ENCODE data around the gene IQGAP3. TPM values are rescaled to one million over a fixed set of nuclear protein-coding genes. Genes with fewer than 3 reads are reported as not detected.

The IQGAP3 gene
- polyA plus RNA-seq, 1 donor from 2014 or later, result not detected

GRCh38 chr1:156478250-156478627 lies 94.1 kb downstream of the IQGAP3 start:
- no peak for TF ChIP-seq TAF1 (IDR thresholded peaks at IDR 0.05; ENCODE audit: low read depth)
- TF ChIP-seq POLR2AphosphoS5 (IDR thresholded peaks at IDR 0.05), result no peak
- TF ChIP-seq EZH2 (IDR thresholded peaks at IDR 0.05; ENCODE audit: borderline replicate concordance, insufficient read depth, low read length, poor library complexity, severe bottlenecking), result no peak
- TF ChIP-seq CTCF (IDR thresholded peaks at IDR 0.05; ENCODE audit: poor library complexity, severe bottlenecking), result no peak
- no peak for TF ChIP-seq EP300 (conservative IDR thresholded peaks at IDR 0.05; ENCODE audit: poor library complexity, severe bottlenecking)
- no peak for TF ChIP-seq SMC3 (conservative IDR thresholded peaks at IDR 0.05; ENCODE audit: poor library complexity)
- Histone ChIP-seq H2AFZ (ENCODE audit: low read depth, low read length) (no peak overlapping the region), H3K79me2 (replicated peaks; ENCODE audit: insufficient read depth, low read length) (no peaks in the 10 kb centered on the region), H3K9me2 (ENCODE audit: insufficient read depth, low read length) (no peaks in the 10 kb centered on the region), H3K4me3 (ENCODE audit: low read length) (no peak overlapping the region), H3K27me3 (ENCODE audit: insufficient read depth, low read depth, low read length) (no peaks in the 10 kb centered on the region), H3K9ac (ENCODE audit: low read length) (no peak overlapping the region), H3K36me3 (ENCODE audit: insufficient read depth, low read length) (peaks cover 12% of the 10 kb centered on the region), H3F3A (ENCODE audit: insufficient read depth, low read length, poor library complexity, severe bottlenecking) (no peaks in the 10 kb centered on the region), H3K4me2 (ENCODE audit: low read length) (no peak overlapping the region), H3K9me3 (ENCODE audit: low read length) (no peaks in the 10 kb centered on the region), H3K27ac (ENCODE audit: low read length) (no peak overlapping the region), H4K20me1 (ENCODE audit: insufficient read depth) (no peaks in the 10 kb centered on the region)

GRCh38 chr1:156477526-156478249 lies 94.7 kb downstream of the IQGAP3 start:
- H3K36me3 ChIP-seq (ENCODE audit: insufficient read depth, low read length), result peaks cover 12% of the 10 kb centered on the region
- no peak overlapping the region for H3K9ac ChIP-seq (ENCODE audit: low read length)
- H3K4me3 ChIP-seq (ENCODE audit: low read length), result no peak overlapping the region
- H4K20me1 ChIP-seq (ENCODE audit: insufficient read depth), result no peaks in the 10 kb centered on the region
- H3K9me3 ChIP-seq (ENCODE audit: low read length), result no peaks in the 10 kb centered on the region
- H2AFZ ChIP-seq (ENCODE audit: low read depth, low read length), result no peak overlapping the region
- no peak for TF ChIP-seq TAF1 (IDR thresholded peaks at IDR 0.05; ENCODE audit: low read depth)
- TF ChIP-seq MXI1 (conservative IDR thresholded peaks at IDR 0.05; ENCODE audit: poor library complexity, severe bottlenecking), result no peak
- TF ChIP-seq RAD21 (conservative IDR thresholded peaks at IDR 0.05), result no peak
- H3K9me2 ChIP-seq (ENCODE audit: insufficient read depth, low read length), result no peaks in the 10 kb centered on the region
- H3K4me2 ChIP-seq (ENCODE audit: low read length), result no peak overlapping the region
- H3K79me2 ChIP-seq (replicated peaks; ENCODE audit: insufficient read depth, low read length), result no peaks in the 10 kb centered on the region
- H3K27me3 ChIP-seq (ENCODE audit: insufficient read depth, low read depth, low read length), result no peaks in the 10 kb centered on the region
- no peak overlapping the region for H3K27ac ChIP-seq (ENCODE audit: low read length)
- H3F3A ChIP-seq (ENCODE audit: insufficient read depth, low read length, poor library complexity, severe bottlenecking), result no peaks in the 10 kb centered on the region

GRCh38 chr1:156476501-156477298 lies 95.7 kb downstream of the IQGAP3 start:
- H3K9me3 ChIP-seq (ENCODE audit: low read length), result no peaks in the 10 kb centered on the region
- no peak overlapping the region for H3K4me2 ChIP-seq (ENCODE audit: low read length)
- H3K9ac ChIP-seq (ENCODE audit: low read length), result no peak overlapping the region
- no peaks in the 10 kb centered on the region for H3K9me2 ChIP-seq (ENCODE audit: insufficient read depth, low read length)
- no peaks in the 10 kb centered on the region for H3K27me3 ChIP-seq (ENCODE audit: insufficient read depth, low read depth, low read length)
- no peak overlapping the region for H3K4me3 ChIP-seq (ENCODE audit: low read length)
- TF ChIP-seq RAD21 (conservative IDR thresholded peaks at IDR 0.05) (no peak), MXI1 (conservative IDR thresholded peaks at IDR 0.05; ENCODE audit: poor library complexity, severe bottlenecking) (no peak), REST (IDR thresholded peaks at IDR 0.05; ENCODE audit: borderline replicate concordance) (no peak), POLR2AphosphoS5 (IDR thresholded peaks at IDR 0.05) (peak; percentile 10), TAF1 (IDR thresholded peaks at IDR 0.05; ENCODE audit: low read depth) (no peak)
- no peak overlapping the region for H3K27ac ChIP-seq (ENCODE audit: low read length)
- no peak overlapping the region for H2AFZ ChIP-seq (ENCODE audit: low read depth, low read length)
- H3K36me3 ChIP-seq (ENCODE audit: insufficient read depth, low read length), result peaks cover 12% of the 10 kb centered on the region
- H3K79me2 ChIP-seq (replicated peaks; ENCODE audit: insufficient read depth, low read length), result no peaks in the 10 kb centered on the region
- no peaks in the 10 kb centered on the region for H4K20me1 ChIP-seq (ENCODE audit: insufficient read depth)
- H3F3A ChIP-seq (ENCODE audit: insufficient read depth, low read length, poor library complexity, severe bottlenecking), result no peaks in the 10 kb centered on the region
